ENCODE data around the gene FAM222B. TPM values are rescaled to one million over a fixed set of nuclear protein-coding genes. Genes with fewer than 3 reads are reported as not detected.

The FAM222B gene
- total and polyA plus RNA-seq, 2 of the 4 experiments (the other 2 are of a cell fraction), result 2.5 to 10.8 TPM

DNA sequence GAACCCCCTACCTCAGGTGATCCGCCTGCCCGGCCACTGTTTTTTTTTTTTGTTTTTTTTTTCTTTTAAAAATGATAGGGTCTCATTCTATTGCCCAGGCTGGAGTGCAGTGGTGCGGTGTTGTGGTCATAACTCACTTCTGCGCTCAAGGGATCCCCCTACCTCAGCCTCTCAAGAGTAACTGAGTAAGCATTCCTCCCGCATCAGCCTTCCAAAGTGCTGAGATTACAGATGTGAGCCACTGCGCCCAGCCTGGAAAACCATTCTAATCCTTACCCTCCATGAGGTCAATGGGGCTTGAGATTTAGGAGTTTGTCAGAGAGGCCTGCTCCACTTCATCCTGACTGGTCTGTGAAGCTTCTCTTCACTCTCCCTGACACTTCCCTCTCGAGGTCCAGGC is 24.7 kb upstream of the FAM222B start:
- H4K5ac ChIP-seq (ENCODE audit: low read depth, low read length), result no peak overlapping the region
- H2BK120ac ChIP-seq (ENCODE audit: low read depth, low read length), result no peak overlapping the region
- no peaks in the 10 kb centered on the region for H3K36me3 ChIP-seq (ENCODE audit: control insufficient read depth, insufficient read depth, low read length)
- H2BK20ac ChIP-seq (ENCODE audit: low read depth, low read length), result no peak overlapping the region
- no peak overlapping the region for H3K4me3 ChIP-seq (ENCODE audit: insufficient read depth, low read depth, low read length)
- no TSS peak for BruUV-seq (replicated peaks)
- dilution Hi-C loops (cut with HindIII; ENCODE audit: low sequenced_read_pairs, unreplicated experiment) (no loop called here), intact Hi-C loops (cut with micrococcal nuclease) (no loop called here), in situ Hi-C loops (cut with MboI; ENCODE audit: low sequenced_read_pairs) (no loop called here)
- H2AFZ ChIP-seq (replicated peaks; ENCODE audit: low read length, poor library complexity), result no peak overlapping the region
- DNase-seq, result no peak
- no peak overlapping the region for H2AK5ac ChIP-seq (ENCODE audit: low read depth, low read length)
- no peaks in the 10 kb centered on the region for H3K9me3 ChIP-seq (ENCODE audit: control insufficient read depth, insufficient read depth, low read length)
- H3K56ac ChIP-seq (ENCODE audit: extremely low read depth, insufficient read depth, low read length), result no peak overlapping the region
- H3K18ac ChIP-seq (ENCODE audit: low read depth, low read length), result no peak overlapping the region
- H3K23ac ChIP-seq (ENCODE audit: low read depth, low read length), result no peak overlapping the region
- TF ChIP-seq, protein P1, sequence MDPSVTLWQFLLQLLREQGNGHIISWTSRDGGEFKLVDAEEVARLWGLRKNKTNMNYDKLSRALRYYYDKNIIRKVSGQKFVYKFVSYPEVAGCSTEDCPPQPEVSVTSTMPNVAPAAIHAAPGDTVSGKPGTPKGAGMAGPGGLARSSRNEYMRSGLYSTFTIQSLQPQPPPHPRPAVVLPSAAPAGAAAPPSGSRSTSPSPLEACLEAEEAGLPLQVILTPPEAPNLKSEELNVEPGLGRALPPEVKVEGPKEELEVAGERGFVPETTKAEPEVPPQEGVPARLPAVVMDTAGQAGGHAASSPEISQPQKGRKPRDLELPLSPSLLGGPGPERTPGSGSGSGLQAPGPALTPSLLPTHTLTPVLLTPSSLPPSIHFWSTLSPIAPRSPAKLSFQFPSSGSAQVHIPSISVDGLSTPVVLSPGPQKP (IDR thresholded peaks at IDR 0.05; ENCODE audit: borderline replicate concordance, low read depth, low read length), result no peak
- TF ChIP-seq RCOR1 (IDR thresholded peaks at IDR 0.05; ENCODE audit: insufficient replicate concordance, low read length), result no peak
- no peak for TF ChIP-seq MAFK (IDR thresholded peaks at IDR 0.05; ENCODE audit: low read depth, low read length)
- TF ChIP-seq MAZ (IDR thresholded peaks at IDR 0.05; ENCODE audit: borderline replicate concordance, low read depth, low read length), result no peak
- no peak for TF ChIP-seq NFE2L2 (IDR thresholded peaks at IDR 0.05; ENCODE audit: low read depth, low read length)
- TF ChIP-seq FOS (IDR thresholded peaks at IDR 0.05; ENCODE audit: low read depth, low read length), result no peak
- TF ChIP-seq, protein P2, sequence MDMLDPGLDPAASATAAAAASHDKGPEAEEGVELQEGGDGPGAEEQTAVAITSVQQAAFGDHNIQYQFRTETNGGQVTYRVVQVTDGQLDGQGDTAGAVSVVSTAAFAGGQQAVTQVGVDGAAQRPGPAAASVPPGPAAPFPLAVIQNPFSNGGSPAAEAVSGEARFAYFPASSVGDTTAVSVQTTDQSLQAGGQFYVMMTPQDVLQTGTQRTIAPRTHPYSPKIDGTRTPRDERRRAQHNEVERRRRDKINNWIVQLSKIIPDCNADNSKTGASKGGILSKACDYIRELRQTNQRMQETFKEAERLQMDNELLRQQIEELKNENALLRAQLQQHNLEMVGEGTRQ (IDR thresholded peaks at IDR 0.05; ENCODE audit: low read depth, low read length), result no peak
- TF ChIP-seq CEBPB (IDR thresholded peaks at IDR 0.05; ENCODE audit: low read depth, low read length), result no peak
- no peak for TF ChIP-seq SMC3 (IDR thresholded peaks at IDR 0.05; ENCODE audit: low read depth, low read length)
- no peak for TF ChIP-seq MXI1 (IDR thresholded peaks at IDR 0.05; ENCODE audit: borderline replicate concordance, low read depth, low read length)
- no peak for TF ChIP-seq RFX5 (IDR thresholded peaks at IDR 0.05; ENCODE audit: low read depth, low read length)
- TF ChIP-seq POLR2A (IDR thresholded peaks at IDR 0.05; ENCODE audit: low read depth, low read length), result no peak
- TF ChIP-seq RAD21 (IDR thresholded peaks at IDR 0.05; ENCODE audit: low read length), result no peak
- TF ChIP-seq CHD1 (IDR thresholded peaks at IDR 0.05; ENCODE audit: low read depth, low read length), result no peak
- no peak for TF ChIP-seq BHLHE40 (IDR thresholded peaks at IDR 0.05; ENCODE audit: low read depth, low read length)
- TF ChIP-seq, protein P3, sequence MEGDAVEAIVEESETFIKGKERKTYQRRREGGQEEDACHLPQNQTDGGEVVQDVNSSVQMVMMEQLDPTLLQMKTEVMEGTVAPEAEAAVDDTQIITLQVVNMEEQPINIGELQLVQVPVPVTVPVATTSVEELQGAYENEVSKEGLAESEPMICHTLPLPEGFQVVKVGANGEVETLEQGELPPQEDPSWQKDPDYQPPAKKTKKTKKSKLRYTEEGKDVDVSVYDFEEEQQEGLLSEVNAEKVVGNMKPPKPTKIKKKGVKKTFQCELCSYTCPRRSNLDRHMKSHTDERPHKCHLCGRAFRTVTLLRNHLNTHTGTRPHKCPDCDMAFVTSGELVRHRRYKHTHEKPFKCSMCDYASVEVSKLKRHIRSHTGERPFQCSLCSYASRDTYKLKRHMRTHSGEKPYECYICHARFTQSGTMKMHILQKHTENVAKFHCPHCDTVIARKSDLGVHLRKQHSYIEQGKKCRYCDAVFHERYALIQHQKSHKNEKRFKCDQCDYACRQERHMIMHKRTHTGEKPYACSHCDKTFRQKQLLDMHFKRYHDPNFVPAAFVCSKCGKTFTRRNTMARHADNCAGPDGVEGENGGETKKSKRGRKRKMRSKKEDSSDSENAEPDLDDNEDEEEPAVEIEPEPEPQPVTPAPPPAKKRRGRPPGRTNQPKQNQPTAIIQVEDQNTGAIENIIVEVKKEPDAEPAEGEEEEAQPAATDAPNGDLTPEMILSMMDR (conservative IDR thresholded peaks at IDR 0.05; ENCODE audit: low read depth, low read length), result no peak
- H3K27ac ChIP-seq (ENCODE audit: insufficient read depth, low read length), result no peak overlapping the region
- no peak overlapping the region for H3K4ac ChIP-seq (ENCODE audit: low read depth, low read length)
- H3K9ac ChIP-seq (ENCODE audit: low read depth, low read length), result no peak overlapping the region
- H3K4me1 ChIP-seq (ENCODE audit: control insufficient read depth, insufficient read depth, low read length), result no peaks in the 10 kb centered on the region
- H2BK5ac ChIP-seq (ENCODE audit: low read depth, low read length, poor library complexity, severe bottlenecking), result no peak overlapping the region
- ChIA-PET POLR2A (ENCODE audit: unreplicated experiment) (no interaction called here), CTCF (interaction anchor here (0.6 kb wide), 1 partner anchor 35 kb away, joined by 4 read pairs; no protein-coding TSS in a partner anchor)
- H4K20me1 ChIP-seq (ENCODE audit: insufficient read depth, low read length), result no peaks in the 10 kb centered on the region
- H2AK9ac ChIP-seq (replicated peaks; ENCODE audit: low read depth, low read length, poor library complexity), result no peak overlapping the region
- H2BK15ac ChIP-seq (ENCODE audit: low read depth, low read length), result no peak overlapping the region
- no peaks in the 10 kb centered on the region for H3K79me1 ChIP-seq (ENCODE audit: low read depth in 1 of 2, low read length in 2 of 2)
- whole genome bisulfite sequencing, 2 experiments (ENCODE audit: extremely low coverage in 2 of 2, insufficient read length in 1 of 2), result no CpG with 5 or more reads among the region's 7 CpGs
- no peaks in the 10 kb centered on the region for H3K9me1 ChIP-seq (ENCODE audit: insufficient read depth, low read length)
- H3K14ac ChIP-seq (replicated peaks; ENCODE audit: low read depth, low read length), result no peak overlapping the region
- H3K4me2 ChIP-seq (ENCODE audit: low read depth, low read length), result no peak overlapping the region
- H3K27me3 ChIP-seq (ENCODE audit: control insufficient read depth, insufficient read depth, low read length), result 0 out of 2 replicates have a peak, but pooled peaks cover 2% of the 10 kb centered on the region
- no peak for ATAC-seq (ENCODE audit: low read depth)
- H4K8ac ChIP-seq (ENCODE audit: low read depth in 2 of 2, low read length in 2 of 2), result no peak overlapping the region
- no peak overlapping the region for H4K91ac ChIP-seq (ENCODE audit: insufficient read depth, low read depth, low read length)

Data from IMR-90 (cell line).